ENCODE results near the gene RSRC2.
"Not testable (repeated sequence)": the region's sequence is repeated elsewhere in the genome, so short reads cannot be mapped to it uniquely, and the experiment has no call there.

The RSRC2 gene

DNA sequence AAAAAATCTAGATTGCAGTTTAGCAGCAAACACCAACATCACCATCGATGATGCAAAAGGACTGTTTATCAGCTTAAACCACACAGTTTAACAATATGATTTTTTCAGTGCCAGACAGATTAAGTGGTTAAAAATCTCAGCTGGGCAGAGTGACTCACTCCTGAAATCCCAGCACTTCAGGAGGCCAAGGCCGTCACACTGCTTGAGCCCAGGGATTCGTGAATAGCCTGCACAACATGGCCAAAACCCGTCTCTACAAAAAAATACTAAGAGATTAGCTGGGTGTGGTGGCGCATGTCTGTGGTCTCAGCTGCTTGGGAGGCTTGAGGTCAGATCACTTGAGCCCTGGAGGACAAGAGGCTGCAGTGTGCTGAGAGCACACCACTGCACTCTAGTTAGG lies 8.9 kb downstream of the RSRC2 start:
- peak; percentile 99 for DNase-seq (ENCODE audit: low read depth)

DNA sequence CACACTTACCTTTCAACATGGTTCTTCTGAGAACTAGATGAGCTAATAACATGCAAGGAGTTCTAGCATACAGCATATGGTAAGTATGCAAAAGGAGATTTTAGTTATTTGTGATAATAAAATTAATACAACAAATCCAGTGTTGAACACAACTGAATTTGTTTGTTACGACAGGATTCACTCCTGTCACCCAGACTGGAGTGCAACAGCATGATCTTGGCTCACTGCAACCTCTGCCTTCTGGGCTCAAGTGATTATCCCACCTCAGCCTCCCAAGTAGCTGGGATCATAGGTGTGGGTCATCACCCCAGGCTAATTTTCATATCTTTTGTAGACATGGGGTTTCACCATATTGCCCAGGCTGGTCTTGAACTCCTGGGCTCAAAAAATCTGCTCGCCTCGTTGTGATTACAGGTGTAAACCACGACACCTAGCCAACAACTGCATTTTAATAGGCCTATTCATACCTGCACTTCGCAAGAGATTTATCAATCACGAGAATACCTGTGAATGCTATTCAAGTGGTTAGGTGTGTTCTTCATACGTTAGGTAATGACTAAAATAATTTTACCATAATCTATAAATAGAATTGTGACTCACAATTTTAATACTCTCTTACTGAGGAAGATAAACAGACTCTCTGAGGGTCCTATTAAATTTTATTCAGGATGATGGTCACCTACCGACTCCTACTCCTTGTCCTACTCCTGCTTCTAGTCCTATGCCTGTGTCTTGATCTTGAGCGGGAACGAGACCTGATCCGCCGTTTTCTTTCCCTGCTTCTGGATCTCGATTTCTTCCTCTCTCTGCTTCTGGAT lies 10.0 kb downstream of the RSRC2 start:
- no peak for DNase-seq (ENCODE audit: low read depth)

DNA sequence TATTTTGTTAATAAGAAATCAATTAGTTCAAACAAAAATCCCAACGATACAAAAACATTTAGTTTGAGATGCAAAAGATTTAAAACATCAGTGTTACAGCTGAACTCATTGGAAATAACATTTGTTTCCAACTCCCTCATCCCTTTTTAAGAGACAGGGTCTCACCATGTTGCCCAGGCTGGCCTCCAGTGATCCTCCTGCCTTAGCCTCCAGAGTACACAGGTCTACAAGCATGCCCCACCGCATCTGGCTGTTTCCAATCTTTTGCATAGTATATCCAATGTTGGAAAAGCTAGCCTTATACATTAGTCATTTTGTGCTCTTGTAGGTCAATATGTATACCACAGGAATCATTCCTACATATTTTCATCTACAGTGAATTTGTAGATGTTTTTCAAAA lies 11.5 kb downstream of the RSRC2 start:
- DNase-seq (ENCODE audit: low read depth) = no peak

DNA sequence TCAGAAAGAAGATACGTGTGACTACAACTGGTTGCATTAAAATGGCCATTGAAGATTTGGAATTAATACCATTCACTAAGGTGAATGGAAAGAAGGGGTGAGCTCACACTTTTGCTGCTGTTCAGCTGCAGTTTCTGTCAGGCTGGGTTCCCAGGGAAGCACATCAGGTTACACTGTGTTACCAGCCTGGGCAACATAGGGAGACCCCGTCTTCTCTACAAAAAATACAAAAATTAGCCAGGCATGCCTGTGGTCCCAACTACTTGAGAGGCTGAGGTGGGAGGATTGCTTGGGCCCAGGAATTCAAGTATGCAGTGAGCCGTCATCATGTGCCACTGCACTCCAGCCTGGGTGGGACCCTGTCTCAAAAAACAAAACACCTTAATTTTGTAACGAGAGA lies 13.1 kb downstream of the RSRC2 start:
- no peak for DNase-seq (ENCODE audit: low read depth)

DNA sequence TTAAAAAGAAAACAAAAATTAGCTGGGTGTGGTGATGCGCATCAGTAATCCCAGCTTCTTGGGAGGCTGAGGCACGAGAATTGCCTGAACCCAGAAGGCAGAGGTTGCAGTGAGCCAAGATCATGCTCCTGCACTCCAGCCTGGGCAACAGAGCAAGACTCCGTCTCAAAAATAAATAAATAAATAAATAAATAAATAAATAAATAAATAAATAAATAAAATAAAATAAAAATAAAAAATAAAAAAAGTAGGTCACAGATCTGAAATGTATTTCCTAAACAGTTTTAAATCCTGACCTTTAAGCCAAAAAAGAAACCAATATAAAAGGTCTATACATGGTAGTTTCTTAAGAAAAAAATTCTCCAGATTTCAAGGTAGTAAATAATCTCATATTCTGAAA lies 13.7 kb downstream of the RSRC2 start:
- DNase-seq (ENCODE audit: low read depth) = not testable (repeated sequence)

DNA sequence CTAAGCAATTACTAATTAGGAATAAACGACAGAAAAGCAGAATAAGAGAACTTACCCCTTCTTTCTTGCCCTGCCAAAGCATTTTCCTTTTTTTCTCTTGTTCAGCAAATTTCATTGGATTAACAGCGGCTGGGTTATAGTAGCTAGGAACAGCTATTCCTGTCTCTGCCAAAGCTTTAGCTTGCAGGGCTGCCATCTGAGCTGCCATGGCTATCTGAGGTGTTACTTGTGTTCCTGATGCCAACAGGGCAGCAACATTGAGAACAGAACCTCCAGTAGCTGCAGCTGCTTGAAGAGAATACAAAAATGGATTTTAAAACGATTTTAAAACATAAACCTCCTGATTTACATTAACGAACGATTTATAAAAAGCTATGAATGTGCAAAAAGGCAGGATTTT lies 18.6 kb downstream of the RSRC2 start:
- DNase-seq (ENCODE audit: low read depth) = no peak

DNA sequence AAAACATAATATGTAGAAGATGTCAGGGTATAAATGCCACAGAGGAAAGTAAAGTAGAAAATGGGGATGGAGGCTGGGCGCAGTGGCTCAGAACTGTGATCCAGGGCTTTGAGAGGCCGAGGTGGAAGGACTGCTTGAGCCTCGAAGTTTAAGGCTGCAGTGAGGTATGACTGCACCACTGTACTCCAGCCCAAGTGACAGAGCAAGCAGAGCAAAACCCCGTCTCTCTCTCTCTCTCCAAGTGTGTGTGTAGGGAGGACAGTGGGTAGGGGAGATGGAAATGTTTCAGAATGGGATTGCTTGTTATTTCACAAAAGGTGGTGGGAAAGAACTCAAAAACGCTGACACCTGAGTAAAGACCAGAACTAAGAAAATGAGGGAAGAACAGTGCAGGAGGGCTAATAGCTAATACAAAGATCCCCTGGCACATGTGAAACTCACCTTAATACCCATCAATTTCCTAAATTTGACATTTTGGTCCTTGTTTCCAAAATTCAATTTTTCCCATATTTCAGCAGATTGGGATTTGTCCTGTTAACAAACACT lies 20.3 kb downstream of the RSRC2 start:
- DNase-seq (ENCODE audit: low read depth) = no peak

DNA sequence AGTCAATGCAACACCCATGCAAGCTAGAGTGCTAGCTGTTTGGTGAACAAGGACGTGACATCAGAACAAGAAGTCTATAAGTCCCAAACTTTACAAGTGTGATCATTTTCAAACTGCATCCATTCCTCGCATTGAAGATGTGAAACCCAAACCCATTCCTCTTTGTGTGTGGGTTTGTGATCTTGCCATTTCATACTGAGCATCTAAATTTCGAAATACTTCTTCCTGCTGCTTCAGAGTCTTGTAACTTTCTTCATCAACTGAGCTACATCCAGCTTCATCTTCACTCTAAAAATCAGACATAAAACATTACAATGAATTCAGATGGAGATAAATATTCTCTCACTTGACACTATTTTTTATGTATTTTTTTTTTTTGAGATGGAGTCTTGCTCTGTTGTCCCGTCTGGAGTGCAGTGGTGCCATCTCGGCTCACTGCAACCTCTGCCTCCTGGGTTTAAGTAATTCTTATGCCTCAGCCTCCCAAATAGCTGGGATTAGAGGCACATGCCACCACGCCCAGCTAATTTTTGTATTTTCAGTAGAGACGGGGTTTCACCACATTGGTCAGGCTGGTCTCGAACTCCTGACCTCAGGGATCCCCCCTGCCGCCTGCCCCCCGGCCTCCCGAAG lies 21.2 kb downstream of the RSRC2 start:
- peak; percentile 25 for DNase-seq (ENCODE audit: low read depth)

DNA sequence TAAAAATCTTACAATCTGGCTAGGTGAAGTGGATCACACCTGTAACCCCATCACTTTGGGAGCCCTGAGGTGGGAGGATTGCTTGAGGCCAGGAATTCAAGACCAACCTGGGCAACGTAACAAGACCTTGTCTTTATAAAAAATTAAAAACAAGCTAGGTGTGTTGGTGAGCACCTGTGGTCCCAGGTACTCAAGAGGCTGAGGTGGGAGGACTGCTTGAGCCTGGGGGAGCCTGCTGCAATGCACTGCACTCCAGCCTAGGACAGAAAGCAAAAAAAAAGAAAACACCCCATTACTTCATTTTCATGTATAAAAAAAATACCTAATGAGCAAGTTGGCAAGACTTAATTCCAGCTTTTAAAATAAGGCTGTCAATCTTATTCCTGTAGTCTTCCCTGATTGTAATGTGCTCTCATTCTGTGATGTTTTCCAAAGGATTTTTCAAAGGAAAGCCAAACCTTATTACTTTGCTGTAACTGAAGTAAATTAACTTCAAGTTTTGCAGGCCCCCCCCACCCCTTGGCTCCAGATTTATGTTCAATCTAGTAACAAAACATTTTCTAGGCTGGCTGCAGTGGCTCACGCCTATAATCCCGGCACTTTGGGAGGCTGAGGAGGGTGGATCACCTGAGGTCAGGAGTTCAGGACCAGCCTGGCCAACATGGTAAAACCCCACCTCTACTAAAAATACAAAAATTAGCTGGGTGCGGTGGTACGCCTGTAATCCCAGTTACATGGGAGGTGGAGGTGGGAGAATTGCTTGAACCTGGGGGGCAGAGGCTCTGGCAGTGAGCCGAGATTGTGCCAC lies 22.7 kb downstream of the RSRC2 start:
- DNase-seq (ENCODE audit: low read depth) = no peak

DNA sequence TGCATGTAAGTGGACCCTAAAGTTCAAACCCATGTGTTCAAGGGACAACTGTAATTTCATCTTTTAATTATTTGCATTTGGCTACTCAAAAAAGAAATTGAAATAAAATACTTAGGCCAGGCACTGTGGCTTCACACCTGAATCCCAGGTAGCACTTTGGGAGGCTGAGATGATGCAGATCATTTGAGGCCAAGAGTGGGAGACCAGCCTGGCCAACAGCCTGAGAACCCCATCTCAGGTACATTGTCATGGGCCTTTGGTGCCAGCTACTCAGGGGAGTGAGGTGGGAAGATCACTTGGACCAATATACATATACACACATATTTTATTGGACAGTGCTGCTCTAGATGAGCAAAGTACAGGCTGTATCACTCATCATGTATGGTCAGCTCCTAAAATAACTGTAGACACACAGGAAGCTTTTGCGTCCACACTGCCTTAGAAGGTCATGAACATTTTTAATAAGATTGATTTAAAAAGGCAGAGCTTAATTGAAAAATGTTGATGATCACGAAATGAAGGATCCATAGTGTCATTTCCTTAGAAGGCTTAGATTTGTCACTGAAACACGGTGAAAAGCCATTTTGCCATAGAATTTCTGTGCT lies 23.5 kb downstream of the RSRC2 start:
- DNase-seq (ENCODE audit: low read depth) = no peak

DNA sequence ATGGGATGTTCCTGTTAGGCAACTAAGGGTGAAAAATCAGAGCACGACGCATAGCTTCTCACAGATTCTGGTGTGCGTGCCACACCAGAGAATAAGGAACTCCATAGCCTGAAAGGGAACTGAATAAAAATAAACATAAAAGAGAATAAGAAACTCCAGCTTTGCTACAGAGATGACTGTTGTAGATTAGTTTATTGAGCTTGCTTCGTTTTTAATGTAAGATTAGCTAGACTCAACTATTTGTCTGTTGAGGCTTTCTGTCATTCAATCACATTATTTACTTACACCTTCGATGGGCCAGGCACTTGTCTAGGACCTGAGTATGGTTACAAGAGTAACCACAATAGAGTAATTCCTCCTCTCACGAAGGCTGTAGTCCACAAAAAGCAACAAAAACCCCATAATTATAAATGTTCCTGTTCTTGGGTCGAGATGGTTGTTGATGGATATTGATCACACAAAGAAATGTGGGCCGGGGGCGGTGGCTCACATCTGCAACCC lies 25.2 kb downstream of the RSRC2 start:
- no peak for DNase-seq (ENCODE audit: low read depth)

DNA sequence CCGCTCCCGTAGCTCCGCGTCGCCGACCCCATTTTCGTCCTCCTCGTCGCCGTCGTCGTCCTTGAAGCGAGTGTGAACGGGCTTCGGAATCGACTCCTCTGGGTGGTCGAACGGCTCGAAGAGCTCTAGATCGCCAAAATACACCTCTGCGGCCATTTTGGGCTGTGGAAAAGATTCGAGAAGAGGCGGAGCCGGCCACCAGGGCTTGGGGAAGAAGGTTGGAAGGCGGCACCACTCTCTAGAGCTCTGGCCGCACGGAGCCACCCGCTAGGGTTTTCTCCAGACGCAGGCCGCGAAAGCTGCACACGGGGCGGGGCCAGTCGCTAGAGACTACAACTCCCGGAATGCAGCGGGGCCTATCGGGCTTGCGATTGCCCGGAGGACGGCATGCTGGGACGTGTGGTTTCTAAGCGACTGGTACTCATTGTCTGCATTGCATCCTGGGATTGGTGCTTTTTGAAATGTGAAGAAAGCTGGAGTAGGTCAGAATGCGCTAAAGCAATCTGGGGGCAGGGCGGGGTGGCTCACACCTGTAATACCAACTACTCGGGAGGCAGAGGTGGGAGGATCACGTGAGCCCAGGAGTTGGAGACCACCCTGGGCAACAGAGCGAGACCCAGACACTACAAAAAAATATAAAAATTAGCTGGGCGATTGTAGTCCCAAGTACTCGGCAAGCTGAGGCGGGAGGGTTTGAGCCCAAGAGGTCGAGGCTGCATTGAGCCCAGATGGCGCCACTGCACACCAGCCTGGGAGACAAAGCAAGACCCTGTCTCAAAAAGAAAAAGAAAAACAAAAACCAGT lies 25.8 kb downstream of the RSRC2 start, which contains the start of gene ZCCHC8:
TSS of gene ZCCHC8 (minus strand) at position 248 of the 804 bp plus-strand sequence. CDS start at position 156, 92 bp downstream.
- peak; percentile 98 for DNase-seq (ENCODE audit: low read depth)

DNA sequence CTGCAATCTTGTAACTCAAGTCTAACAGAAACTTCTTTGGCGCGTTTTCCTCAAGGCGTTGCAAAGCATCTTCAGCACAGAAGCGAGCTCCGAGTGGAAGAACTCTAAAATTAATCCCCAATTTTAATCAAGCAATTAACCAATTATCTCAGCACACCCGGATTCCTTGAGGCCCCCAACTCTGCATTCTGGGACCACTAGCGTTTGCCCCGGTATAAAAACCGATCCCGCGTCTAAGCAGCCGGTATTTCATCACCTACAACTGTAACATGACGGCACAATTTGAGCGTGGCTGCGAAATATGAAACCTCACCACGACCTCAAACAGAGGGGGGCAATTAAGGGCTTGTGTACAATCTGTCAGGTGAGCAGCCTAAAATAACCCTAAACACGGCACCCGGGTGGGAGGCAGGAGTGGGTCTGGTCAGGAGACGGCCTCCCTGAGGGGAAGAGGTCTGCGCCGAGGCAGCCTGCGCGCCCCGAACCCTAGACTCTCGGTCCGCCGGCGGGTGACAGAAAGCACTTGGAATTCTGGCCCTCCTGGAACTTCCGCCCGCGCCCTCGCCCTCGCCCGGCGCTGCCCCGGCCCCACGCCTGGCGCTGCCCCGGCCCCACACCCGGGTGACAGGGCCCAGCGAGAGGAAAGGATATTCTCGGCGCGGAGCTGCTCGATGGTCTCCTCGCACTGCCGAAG lies 26.6 kb downstream of the RSRC2 start:
- peak; percentile 65 for DNase-seq (ENCODE audit: low read depth)

DNA sequence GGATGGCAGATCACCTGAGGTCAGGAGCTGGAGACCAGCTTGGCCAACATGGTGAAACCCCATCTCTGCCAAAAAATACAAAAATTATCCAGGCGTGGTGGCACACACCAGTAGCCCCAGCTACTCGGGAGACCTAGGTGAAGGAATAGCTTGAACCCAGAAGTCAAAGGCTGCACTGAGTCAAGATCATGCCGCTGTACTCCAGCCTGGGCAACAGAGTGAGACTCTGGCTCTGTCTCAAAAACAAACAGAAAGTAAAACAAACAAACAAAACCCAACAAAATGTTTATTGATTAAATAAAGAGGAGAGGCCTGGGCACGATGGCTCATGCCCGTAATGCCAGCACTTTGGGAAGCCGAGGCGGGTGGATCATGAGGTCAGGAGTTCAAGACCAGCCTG lies 31.5 kb downstream of the RSRC2 start:
- no peak for DNase-seq (ENCODE audit: low read depth)

DNA sequence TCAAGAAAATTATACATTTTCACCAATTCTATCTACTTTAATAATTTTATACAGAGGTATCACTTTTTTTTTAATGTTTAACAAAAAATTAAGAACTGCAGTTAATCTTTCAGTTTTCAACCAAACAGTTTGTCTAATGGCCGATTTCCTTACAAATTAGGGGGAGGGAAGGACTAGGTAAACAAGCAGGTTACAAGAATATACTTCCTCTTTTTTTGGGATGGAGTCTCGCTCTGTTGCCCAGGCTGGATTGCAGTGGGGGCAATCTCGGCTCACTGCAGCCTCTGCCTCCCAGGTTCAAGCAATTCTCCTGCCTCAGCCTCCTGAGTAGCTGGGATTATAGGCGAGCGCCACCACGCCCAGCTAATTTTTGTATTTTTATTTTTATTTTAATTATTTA lies 33.5 kb downstream of the RSRC2 start:
- DNase-seq (ENCODE audit: low read depth) = not testable (repeated sequence)

DNA sequence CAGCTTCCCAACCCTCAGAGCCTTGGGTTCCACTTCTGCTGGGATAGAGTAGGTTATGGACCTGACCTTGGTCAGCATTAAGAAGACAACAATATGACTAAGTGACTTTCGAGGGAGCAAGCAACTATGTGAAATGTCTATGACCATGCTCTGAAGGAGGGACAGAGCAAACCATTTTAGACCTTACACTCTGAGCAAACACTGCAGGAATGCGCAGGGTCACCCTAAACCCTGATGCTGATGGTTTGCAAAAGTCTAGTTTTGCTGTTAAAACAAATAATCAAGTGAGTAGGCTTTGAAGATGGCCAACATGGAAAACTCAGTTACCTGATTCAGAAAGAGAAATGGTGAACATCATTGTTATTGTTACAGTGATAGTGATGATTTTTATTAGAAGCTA lies 34.7 kb downstream of the RSRC2 start:
- DNase-seq (ENCODE audit: low read depth) = no peak

DNA sequence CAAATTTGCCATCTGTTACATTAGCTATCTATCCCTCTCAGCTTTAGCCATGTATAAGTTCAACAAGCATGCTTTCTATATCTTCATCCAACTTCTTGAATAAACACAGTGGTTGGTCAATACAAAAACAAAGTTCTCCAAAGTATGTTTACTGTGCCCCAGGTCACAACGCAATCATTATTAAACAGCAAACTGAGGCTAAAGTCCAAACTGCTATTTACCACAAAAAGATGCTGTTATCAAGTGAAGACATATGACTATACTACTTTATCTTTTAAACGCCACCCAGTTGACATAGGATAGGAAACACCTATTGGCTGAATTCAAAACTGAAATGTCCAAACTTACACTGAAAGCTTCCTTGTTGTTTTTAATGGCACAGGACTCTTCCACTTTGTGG lies 37.7 kb downstream of the RSRC2 start:
- DNase-seq (ENCODE audit: low read depth) = no peak

DNA sequence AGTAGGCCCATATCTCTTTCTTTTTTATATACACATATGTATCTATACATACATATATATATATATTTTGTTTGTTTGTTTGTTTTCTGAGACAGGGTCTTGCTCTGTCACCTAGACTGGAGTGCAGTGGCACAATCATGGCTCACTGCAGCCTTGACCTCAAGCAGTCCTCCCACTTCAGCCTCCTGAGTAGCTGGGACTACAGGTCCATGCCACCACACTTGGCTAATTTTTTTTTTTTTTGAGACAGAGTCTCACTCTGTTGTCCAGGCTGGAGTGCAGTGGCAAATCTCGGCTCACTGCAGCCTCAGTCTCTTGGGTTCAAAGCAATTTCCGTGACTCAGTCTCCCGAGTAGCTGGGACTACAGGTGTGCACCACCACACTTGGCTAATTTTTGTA lies 38.9 kb downstream of the RSRC2 start:
- not testable (repeated sequence) for DNase-seq (ENCODE audit: low read depth)

DNA sequence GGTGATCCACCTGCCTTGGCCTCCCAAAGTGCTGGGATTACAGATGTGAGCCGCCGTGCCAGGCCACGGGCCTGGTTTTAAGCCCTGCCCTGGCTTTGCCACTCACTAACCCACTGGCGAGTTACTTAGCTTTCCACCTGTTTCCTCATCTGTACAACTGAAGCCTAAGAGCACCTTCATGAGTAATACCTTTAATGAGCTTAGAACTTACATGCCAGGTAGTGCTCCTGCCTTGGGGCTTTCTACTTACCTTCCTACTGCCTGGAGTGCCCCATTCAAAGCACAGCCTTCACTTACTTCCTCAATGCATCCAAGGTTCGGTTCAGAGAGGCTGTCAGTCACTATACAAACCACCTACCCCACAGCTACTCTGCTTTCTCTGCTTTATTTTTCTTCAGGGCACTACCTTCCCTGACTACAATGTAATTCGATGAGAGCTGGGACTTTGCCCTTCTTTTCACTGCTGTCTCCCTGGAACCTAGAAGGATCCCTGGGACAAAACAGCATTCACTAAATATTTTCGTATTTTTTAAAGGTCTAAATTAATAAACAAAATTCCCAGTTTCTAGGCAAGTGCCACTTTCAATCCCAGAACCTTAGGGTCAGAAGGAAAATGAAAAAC lies 39.8 kb downstream of the RSRC2 start:
- no peak for DNase-seq (ENCODE audit: low read depth)

DNA sequence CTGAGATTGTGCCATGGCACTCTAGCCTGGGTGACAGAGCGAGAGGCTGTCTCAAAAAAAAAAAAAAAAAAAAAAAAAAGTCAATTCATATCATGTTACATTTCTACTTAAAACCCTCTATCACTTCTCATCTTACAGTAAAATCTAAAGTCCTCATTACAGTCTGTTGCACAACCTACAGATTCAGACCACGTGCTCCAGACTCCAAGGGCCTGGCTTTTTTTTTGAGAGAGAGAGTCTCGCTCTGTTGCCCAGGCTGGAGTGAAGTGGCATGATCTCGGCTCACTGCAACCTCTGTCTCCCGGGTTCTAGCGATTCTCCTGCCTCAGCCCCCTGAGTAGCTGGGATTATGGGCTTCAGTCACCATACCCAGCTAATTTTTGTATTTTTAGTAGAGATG lies 40.4 kb downstream of the RSRC2 start:
- DNase-seq (ENCODE audit: low read depth) = peak; percentile 62
